ENCODE measurements around the gene RAPGEF1. TPM values are rescaled to one million over a fixed set of nuclear protein-coding genes. Genes with fewer than 3 reads are reported as not detected.

RAPGEF1 gene
- total and polyA plus RNA-seq, 9 donors = 17.0 to 64.4 (median 36.4) TPM

- Histone ChIP-seq H3K4me1 (ENCODE audit: insufficient read depth) (no peaks in the 10 kb centered on the region), H3K9me3 (no peaks in the 10 kb centered on the region), H3K36me3 (no peaks in the 10 kb centered on the region), H3K27ac (no peak overlapping the region), H3K4me3 (no peak overlapping the region), H3K27me3 (no peaks in the 10 kb centered on the region)
- no peak for DNase-seq
- TF ChIP-seq EP300 (IDR thresholded peaks at IDR 0.05) (no peak), POLR2A (IDR thresholded peaks at IDR 0.05) (no peak), CTCF (IDR thresholded peaks at IDR 0.05) (no peak)
- intact Hi-C loops (cut with DNase I) = loop anchor here in 2 of 4 donors (10.0 kb wide), 2 partner anchors 391 to 401 kb away; no protein-coding TSS in a partner anchor
- WGBS, 3 donors = 89% methylated on average over 2 of the region's 2 CpGs
These were observed 5.7 kb upstream of the RAPGEF1 start for GRCh38 chr9:131745610-131746009.

GRCh38 chr9:131744720-131745201 lies 4.9 kb upstream of the RAPGEF1 start:
- intact Hi-C loops (cut with DNase I) = loop anchor here (5.0 to 10.0 kb wide), 6 partner anchors 142 to 400 kb away; no protein-coding TSS in a partner anchor
- no peaks in the 10 kb centered on the region for H3K9me3 ChIP-seq
- H3K4me1 ChIP-seq (ENCODE audit: insufficient read depth) = no peaks in the 10 kb centered on the region
- no peak overlapping the region for H3K4me3 ChIP-seq
- no peaks in the 10 kb centered on the region for H3K27me3 ChIP-seq
- no peak for DNase-seq
- 80 to 89% (median 83%) methylated on average over 8 of the region's 8 CpGs for WGBS, 3 donors
- no peak overlapping the region for H3K27ac ChIP-seq
- TF ChIP-seq EP300 (IDR thresholded peaks at IDR 0.05) (no peak), CTCF (IDR thresholded peaks at IDR 0.05) (no peak), POLR2A (IDR thresholded peaks at IDR 0.05) (no peak)
- no peaks in the 10 kb centered on the region for H3K36me3 ChIP-seq

- H3K9me3 ChIP-seq = no peaks in the 10 kb centered on the region
- H3K27ac ChIP-seq = no peak overlapping the region
- DNase-seq = no peak
- no peaks in the 10 kb centered on the region for H3K27me3 ChIP-seq
- H3K36me3 ChIP-seq = no peaks in the 10 kb centered on the region
- WGBS, 3 donors = 77 to 85% (median 82%) methylated on average over 9 of the region's 9 CpGs
- intact Hi-C loops (cut with DNase I) = loop anchor here (5.0 to 10.0 kb wide), 6 partner anchors 142 to 399 kb away; no protein-coding TSS in a partner anchor
- H3K4me1 ChIP-seq (ENCODE audit: insufficient read depth) = no peaks in the 10 kb centered on the region
- no peak for TF ChIP-seq EP300 (IDR thresholded peaks at IDR 0.05)
- TF ChIP-seq CTCF (IDR thresholded peaks at IDR 0.05) = no peak
- TF ChIP-seq POLR2A (IDR thresholded peaks at IDR 0.05) = no peak
- no peak overlapping the region for H3K4me3 ChIP-seq
These were observed 4.4 kb upstream of the RAPGEF1 start for GRCh38 chr9:131744171-131744719.

GRCh38 chr9:131743501-131743900 lies 3.6 kb upstream of the RAPGEF1 start:
- no peak for DNase-seq
- WGBS, 3 donors = 71 to 79% (median 72%) methylated on average over 1 of the region's 1 CpG
- Histone ChIP-seq H3K27me3 (no peaks in the 10 kb centered on the region), H3K9me3 (no peaks in the 10 kb centered on the region), H3K36me3 (no peaks in the 10 kb centered on the region), H3K4me1 (ENCODE audit: insufficient read depth) (peaks cover 2% of the 10 kb centered on the region), H3K4me3 (no peak overlapping the region), H3K27ac (no peak overlapping the region)
- TF ChIP-seq CTCF (IDR thresholded peaks at IDR 0.05) (no peak), POLR2A (IDR thresholded peaks at IDR 0.05) (no peak), EP300 (IDR thresholded peaks at IDR 0.05) (no peak)
- intact Hi-C loops (cut with DNase I) = loop anchor here (5.0 to 10.0 kb wide), 6 partner anchors 141 to 399 kb away; no protein-coding TSS in a partner anchor

All from ovary (tissue), 9 donors.